Thoracic aorta (tissue), 2 donors: Measurements from ENCODE around the gene CDKL1. TPM values are rescaled to one million over a fixed set of nuclear protein-coding genes. Genes with fewer than 3 reads are reported as not detected.

ENCODE experiments used
- ATAC-seq: fragments of 150-250 bp; one replicate; pipeline ENCODE4 v1.8.0; 2017; ENCODE audit warnings: low read depth; ENCODE audit not compliant: insufficient number of reproducible peaks, low FRiP score
- DNase-seq: peaks from one replicate; pipeline ENCODE4 v3.0.0-alpha.2; 2020; ENCODE audit warnings: low spot score
- H3K27ac ChIP-seq, 2 donors: fragments of 200-600 bp; sonication (generic); 1 replicate in 1 of 2; 2 replicates in 1 of 2; pipeline ENCODE4 v1.5.1; 2016; ENCODE audit warnings: mild to moderate bottlenecking in 2 of 2, moderate library complexity in 2 of 2
- H3K27me3 ChIP-seq: fragments of 200-600 bp; sonication (generic); replicated peaks from 2 replicates; pipeline ENCODE4 v1.6.0; 2016; ENCODE audit warnings: mild to moderate bottlenecking; ENCODE audit not compliant: insufficient read depth
- H3K36me3 ChIP-seq: fragments of 200-600 bp; sonication (generic); one replicate; pipeline ENCODE4 v1.5.1; 2016
- H3K4me1 ChIP-seq, 2 donors: fragments of 200-600 bp; sonication (generic); 1 replicate in 1 of 2; 2 replicates in 1 of 2; pipeline versions ENCODE4 v1.5.1 to v1.6.0; 2016; ENCODE audit warnings: low read depth in 2 of 2, mild to moderate bottlenecking in 1 of 2; ENCODE audit not compliant: control insufficient read depth in 1 of 2
- H3K4me3 ChIP-seq: fragments of 200-600 bp; sonication (generic); 2 replicates; pipeline ENCODE4 v1.5.1; 2016; ENCODE audit warnings: mild to moderate bottlenecking
- H3K9me3 ChIP-seq: fragments of 200-600 bp; sonication (generic); 2 replicates; pipeline ENCODE4 v1.5.1; 2016
- total RNA-seq, 2 donors: library from RNA; depleted of rRNA; stranded (reverse); fragments of >200 nt; gene quantifications; one replicate each; pipeline versions ENCODE4 v1.1.0 to v1.2.3, GENCODE V29; 2016
- TF ChIP-seq, protein P1 (sequence below): fragments of 200-600 bp; sonication (generic); IDR thresholded peaks from one replicate; pipeline ENCODE4 v1.5.1; 2019; ENCODE audit warnings: antibody characterized with exemption

The CDKL1 gene
- total RNA-seq, 2 donors from 2014 or later: 2.8 to 8.1 TPM

DNA sequence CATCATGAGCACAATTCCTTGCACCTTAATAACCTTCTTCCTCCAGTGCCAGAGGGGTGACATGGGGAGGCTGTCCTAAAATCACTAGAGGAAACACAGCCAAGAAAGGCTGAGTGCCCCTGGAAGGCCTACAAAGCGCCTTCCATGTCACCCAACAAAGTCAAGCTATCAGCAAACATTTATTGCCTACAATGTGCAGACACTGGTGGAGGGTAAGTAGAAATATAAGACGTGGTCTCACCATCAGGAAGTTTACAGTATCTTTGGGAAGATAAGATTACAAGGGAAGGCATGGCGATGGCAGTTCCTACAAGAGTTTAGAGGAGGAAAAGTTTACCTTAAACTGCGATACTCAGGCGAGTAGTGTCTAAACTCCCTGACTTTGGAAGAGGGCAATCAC, 56.6 kb downstream of the CDKL1 start:
- no peak for ATAC-seq
- Histone ChIP-seq H3K4me3 (no peak overlapping the region), H3K27ac (no peak overlapping the region), H3K9me3 (no peaks in the 10 kb centered on the region), H3K4me1 (peaks cover 10 to 29% of the 10 kb centered on the region in 2 donors), H3K36me3 (no peaks in the 10 kb centered on the region), H3K27me3 (no peaks in the 10 kb centered on the region)
- no peak for DNase-seq
- TF ChIP-seq, protein P1, sequence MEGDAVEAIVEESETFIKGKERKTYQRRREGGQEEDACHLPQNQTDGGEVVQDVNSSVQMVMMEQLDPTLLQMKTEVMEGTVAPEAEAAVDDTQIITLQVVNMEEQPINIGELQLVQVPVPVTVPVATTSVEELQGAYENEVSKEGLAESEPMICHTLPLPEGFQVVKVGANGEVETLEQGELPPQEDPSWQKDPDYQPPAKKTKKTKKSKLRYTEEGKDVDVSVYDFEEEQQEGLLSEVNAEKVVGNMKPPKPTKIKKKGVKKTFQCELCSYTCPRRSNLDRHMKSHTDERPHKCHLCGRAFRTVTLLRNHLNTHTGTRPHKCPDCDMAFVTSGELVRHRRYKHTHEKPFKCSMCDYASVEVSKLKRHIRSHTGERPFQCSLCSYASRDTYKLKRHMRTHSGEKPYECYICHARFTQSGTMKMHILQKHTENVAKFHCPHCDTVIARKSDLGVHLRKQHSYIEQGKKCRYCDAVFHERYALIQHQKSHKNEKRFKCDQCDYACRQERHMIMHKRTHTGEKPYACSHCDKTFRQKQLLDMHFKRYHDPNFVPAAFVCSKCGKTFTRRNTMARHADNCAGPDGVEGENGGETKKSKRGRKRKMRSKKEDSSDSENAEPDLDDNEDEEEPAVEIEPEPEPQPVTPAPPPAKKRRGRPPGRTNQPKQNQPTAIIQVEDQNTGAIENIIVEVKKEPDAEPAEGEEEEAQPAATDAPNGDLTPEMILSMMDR: no peak

DNA sequence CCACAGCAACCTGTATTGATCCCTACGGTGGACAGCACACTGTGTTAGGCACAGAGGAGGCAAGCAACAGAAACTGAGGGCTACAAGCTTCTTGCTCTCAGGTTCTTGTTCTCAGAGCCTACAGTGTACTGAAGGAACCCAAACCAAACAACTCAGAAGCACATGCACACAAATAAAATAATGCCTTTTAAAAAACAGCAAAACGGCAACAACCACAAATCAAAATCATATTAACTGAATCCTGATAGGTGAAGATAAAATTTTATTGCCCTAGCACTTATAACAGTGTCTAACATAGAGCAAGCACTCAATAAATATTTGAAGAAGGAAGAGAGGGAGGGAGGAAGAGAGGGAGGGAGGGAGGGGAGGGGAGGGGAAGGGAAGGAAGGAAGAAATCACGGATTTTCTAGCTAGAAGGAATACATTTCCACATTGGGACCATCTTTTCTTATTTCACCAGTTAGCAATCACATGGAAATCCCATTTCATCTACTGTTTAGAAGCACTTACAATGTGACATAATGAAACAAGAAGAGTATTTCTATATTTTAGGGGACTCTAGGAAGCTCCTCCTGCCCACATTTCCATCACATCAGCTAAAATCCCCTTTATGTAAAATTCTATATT, 57.4 kb downstream of the CDKL1 start:
- peaks cover 10 to 32% of the 10 kb centered on the region in 2 donors for H3K4me1 ChIP-seq
- no peak overlapping the region for H3K4me3 ChIP-seq
- no peak for ATAC-seq

DNA sequence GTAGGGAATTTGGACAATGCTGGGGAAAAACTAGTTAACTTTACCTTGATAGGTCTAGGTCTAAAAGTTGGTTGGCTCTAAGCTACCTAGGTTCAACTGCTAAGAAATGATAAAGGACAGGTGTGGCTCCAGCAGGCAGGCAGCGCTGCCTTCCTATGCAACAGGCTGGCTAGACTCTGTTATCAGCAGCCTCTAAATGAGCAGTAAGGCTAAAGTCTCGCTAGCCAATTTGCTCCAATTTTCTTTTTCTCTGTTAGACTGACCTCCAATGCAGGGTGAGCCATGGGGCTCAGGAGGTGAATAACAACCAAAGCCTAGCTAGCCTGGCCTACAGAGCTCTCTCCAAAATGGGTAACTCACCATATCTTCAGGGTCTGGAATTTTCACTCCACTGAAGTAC, 58.1 kb downstream of the CDKL1 start:
- DNase-seq (no peak), ATAC-seq (no peak)
- H3K27ac ChIP-seq: no peak overlapping the region

More for the DNA sequence above, 57.4 kb downstream of the CDKL1 start:
- no peaks in the 10 kb centered on the region for H3K27me3 ChIP-seq
- TF ChIP-seq, protein P1: no peak
- no peaks in the 10 kb centered on the region for H3K9me3 ChIP-seq
- no peak overlapping the region for H3K27ac ChIP-seq
- no peaks in the 10 kb centered on the region for H3K36me3 ChIP-seq
- no peak for DNase-seq

DNA sequence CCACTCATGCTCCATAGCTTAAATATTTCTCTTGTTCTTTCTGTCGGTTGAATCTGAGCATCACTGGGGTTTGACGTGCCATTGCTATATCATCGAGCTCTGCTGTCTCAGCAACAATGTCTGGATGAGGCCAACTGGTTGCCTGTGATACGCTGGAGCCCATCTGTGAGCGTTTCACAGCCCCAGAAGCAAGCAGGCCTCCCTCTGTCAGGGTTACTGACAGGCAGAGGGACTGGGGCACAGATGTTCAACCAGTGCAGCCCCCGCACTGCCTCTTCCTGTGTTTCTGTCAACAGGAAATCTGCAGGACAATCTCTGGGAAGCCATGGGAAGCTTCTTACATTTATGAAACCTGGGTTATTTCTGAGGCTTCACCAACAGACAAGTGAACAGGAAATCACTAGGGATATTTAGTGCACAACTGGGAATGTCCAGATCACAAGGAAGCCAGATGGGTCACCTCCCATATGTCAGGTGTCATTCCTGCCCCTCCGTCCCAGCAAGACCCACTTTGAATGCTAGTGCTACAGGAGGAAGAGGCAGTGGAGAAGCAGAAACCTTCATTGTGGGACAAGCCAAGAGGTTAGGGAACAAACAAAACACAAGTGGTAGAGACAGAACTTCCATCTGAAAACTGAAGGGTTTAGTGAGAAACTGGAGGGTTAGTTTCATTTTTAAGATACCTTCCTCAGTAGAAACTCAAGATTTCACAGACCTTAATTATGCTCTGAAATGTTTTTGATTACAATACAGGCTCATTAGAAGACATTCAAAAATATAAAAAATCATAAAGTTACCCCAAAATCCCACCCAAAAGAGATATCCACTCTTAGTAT, 60.5 kb downstream of the CDKL1 start:
- H3K4me1 ChIP-seq: peaks cover 5 to 15% of the 10 kb centered on the region in 2 donors
- no peaks in the 10 kb centered on the region for H3K27me3 ChIP-seq
- H3K9me3 ChIP-seq: no peaks in the 10 kb centered on the region
- no peak overlapping the region for H3K4me3 ChIP-seq
- DNase-seq (no peak), ATAC-seq (no peak)
- TF ChIP-seq, protein P1: no peak
- H3K36me3 ChIP-seq: no peaks in the 10 kb centered on the region
- H3K27ac ChIP-seq: no peak overlapping the region

More for the DNA sequence above, 58.1 kb downstream of the CDKL1 start:
- H3K36me3 ChIP-seq: no peaks in the 10 kb centered on the region
- no peaks in the 10 kb centered on the region for H3K27me3 ChIP-seq
- H3K4me3 ChIP-seq: no peak overlapping the region
- H3K4me1 ChIP-seq: peaks cover 10 to 30% of the 10 kb centered on the region in 2 donors
- TF ChIP-seq, protein P1: no peak
- H3K9me3 ChIP-seq: no peaks in the 10 kb centered on the region

DNA sequence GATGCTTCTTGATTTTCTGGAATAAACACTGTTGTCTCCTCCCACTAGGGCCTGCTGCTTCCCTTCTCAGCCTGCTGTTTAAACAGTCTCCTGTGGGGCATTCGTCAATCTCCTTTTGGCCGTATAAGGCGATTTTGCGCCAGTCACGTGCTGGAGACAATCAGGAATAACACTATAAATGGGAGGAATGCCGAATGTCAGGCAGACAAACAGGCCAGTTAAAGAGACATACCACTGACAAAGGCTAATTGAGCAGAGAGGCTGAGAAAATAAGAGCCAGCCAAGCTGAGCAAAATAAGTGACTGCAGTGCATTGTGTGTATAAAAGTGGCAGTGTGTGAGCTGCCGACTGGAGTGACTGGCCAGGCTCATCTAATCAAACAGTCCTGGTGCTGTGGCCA, 61.3 kb downstream of the CDKL1 start:
- ATAC-seq (no peak), DNase-seq (no peak)
- H3K4me3 ChIP-seq: no peak overlapping the region
- TF ChIP-seq, protein P1: no peak
- H3K9me3 ChIP-seq: no peaks in the 10 kb centered on the region
- H3K27ac ChIP-seq: no peak overlapping the region
- H3K27me3 ChIP-seq: no peaks in the 10 kb centered on the region
- peaks cover 5 to 15% of the 10 kb centered on the region in 2 donors for H3K4me1 ChIP-seq
- H3K36me3 ChIP-seq: peaks cover 4% of the 10 kb centered on the region
